ENCODE data around the gene UGT1A7.

The UGT1A7 gene

DNA sequence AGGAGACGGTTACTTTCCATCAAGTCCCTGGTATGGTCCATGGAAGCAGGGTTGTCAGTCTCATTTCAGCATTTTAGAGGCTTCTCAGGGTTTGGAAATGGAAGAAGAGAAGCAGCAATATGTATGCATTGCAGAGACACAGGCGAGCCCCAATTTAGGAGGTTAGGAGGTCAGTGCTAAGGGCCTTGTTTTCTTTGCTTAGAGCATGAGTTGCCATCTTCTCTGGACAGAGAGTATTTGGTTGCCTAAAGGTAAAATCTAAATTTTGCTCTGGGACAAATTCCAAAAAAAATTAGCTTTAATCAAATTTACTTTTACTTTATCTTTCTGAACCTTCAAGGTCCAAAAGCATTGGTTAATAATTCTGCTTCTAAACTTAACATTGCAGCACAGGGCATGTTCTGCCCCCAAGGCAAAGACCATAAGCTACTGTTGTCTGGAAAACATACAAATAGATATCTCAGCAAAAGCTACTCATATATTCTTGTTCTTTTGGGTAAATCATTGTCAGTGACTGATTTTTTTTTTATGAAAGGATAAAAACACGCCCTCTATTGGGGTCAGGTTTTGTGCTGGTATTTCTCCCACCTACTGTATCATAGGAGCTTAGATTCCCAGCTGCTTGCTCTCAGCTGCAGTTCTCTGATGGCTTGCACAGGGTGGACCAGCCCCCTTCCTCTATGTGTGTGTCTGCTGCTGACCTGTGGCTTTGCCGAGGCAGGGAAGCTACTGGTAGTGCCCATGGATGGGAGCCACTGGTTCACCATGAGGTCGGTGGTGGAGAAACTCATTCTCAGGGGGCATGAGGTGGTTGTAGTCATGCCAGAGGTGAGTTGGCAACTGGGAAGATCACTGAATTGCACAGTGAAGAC, 10.2 kb upstream of the UGT1A7 start, which contains the start of gene UGT1A9:
Gene UGT1A9, plus strand, starts transcription at position 609 of the 872 bp plus-strand sequence. Its CDS starts 37 bp downstream, at position 646.
- H3K9ac ChIP-seq (ENCODE audit: low read depth, low read length, poor library complexity, severe bottlenecking) = no peak within 1 kb of the TSS
- H3F3A ChIP-seq (ENCODE audit: low read depth) = no peaks in the 10 kb centered on the region
- H3K79me2 ChIP-seq (ENCODE audit: insufficient read depth, low read length) = no peaks in the 10 kb centered on the region
- no peaks in the 10 kb centered on the region for H4K20me1 ChIP-seq (ENCODE audit: insufficient read depth, low read length, poor library complexity, severe bottlenecking)
- H3K4me3 ChIP-seq (ENCODE audit: low read length, poor library complexity, severe bottlenecking) = no peak within 1 kb of the TSS
- H3K9me2 ChIP-seq (replicated peaks; ENCODE audit: low read depth, low read length) = no peaks in the 10 kb centered on the region
- no peaks in the 10 kb centered on the region for H3K4me1 ChIP-seq (ENCODE audit: insufficient read depth, low read length, poor library complexity, severe bottlenecking)
- TF ChIP-seq EZH2phosphoT487 (IDR thresholded peaks at IDR 0.05; ENCODE audit: borderline replicate concordance) = no peak
- TF ChIP-seq, protein P1, sequence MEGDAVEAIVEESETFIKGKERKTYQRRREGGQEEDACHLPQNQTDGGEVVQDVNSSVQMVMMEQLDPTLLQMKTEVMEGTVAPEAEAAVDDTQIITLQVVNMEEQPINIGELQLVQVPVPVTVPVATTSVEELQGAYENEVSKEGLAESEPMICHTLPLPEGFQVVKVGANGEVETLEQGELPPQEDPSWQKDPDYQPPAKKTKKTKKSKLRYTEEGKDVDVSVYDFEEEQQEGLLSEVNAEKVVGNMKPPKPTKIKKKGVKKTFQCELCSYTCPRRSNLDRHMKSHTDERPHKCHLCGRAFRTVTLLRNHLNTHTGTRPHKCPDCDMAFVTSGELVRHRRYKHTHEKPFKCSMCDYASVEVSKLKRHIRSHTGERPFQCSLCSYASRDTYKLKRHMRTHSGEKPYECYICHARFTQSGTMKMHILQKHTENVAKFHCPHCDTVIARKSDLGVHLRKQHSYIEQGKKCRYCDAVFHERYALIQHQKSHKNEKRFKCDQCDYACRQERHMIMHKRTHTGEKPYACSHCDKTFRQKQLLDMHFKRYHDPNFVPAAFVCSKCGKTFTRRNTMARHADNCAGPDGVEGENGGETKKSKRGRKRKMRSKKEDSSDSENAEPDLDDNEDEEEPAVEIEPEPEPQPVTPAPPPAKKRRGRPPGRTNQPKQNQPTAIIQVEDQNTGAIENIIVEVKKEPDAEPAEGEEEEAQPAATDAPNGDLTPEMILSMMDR (conservative IDR thresholded peaks at IDR 0.05; ENCODE audit: low read length) = no peak
- no peak within 1 kb of the TSS for H2AFZ ChIP-seq (ENCODE audit: low read length)
- H3K9me3 ChIP-seq (ENCODE audit: insufficient read depth, low read depth, low read length) = no peaks in the 10 kb centered on the region
- peaks cover 6% of the 10 kb centered on the region for H3K27me3 ChIP-seq (ENCODE audit: insufficient read depth, low read length, poor library complexity, severe bottlenecking)
- no peaks in the 10 kb centered on the region for H3K36me3 ChIP-seq (ENCODE audit: insufficient read depth, low read length)
- no peak within 1 kb of the TSS for H3K4me2 ChIP-seq (ENCODE audit: low read depth, low read length, poor library complexity, severe bottlenecking)

DNA sequence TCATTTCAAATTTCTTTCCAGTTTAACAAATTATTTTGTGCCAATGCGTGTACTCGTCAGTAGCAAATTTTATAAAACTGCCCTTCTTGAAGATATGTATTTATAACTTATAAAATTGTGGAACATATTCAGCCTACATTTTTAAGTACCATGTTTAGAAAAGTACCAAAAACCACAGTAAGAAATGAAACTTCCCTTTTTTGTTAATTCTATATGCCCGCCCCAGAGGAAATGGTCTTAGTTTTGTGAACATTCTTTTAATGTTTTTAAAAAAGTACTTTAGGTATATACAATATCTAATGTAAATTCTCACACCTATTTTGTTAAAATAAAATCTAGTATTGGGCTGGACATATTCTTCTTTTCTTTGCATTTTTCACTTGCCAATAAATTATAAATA, 8.8 kb upstream of the UGT1A7 start:
- Histone ChIP-seq H3K9me2 (replicated peaks; ENCODE audit: low read depth, low read length) (no peaks in the 10 kb centered on the region), H2AFZ (ENCODE audit: low read length) (no peak overlapping the region), H3K27me3 (ENCODE audit: insufficient read depth, low read length, poor library complexity, severe bottlenecking) (peaks cover 6% of the 10 kb centered on the region), H3K9ac (ENCODE audit: low read depth, low read length, poor library complexity, severe bottlenecking) (no peak overlapping the region), H3K9me3 (ENCODE audit: insufficient read depth, low read depth, low read length) (no peaks in the 10 kb centered on the region), H3K36me3 (ENCODE audit: insufficient read depth, low read length) (no peaks in the 10 kb centered on the region), H3K4me2 (ENCODE audit: low read depth, low read length, poor library complexity, severe bottlenecking) (no peak overlapping the region), H4K20me1 (ENCODE audit: insufficient read depth, low read length, poor library complexity, severe bottlenecking) (no peaks in the 10 kb centered on the region), H3K4me1 (ENCODE audit: insufficient read depth, low read length, poor library complexity, severe bottlenecking) (no peaks in the 10 kb centered on the region), H3K79me2 (ENCODE audit: insufficient read depth, low read length) (no peaks in the 10 kb centered on the region), H3K4me3 (ENCODE audit: low read length, poor library complexity, severe bottlenecking) (no peak overlapping the region), H3F3A (ENCODE audit: low read depth) (no peaks in the 10 kb centered on the region)
- TF ChIP-seq EZH2phosphoT487 (IDR thresholded peaks at IDR 0.05; ENCODE audit: borderline replicate concordance) = no peak
- TF ChIP-seq, protein P1 (conservative IDR thresholded peaks at IDR 0.05; ENCODE audit: low read length) = no peak

GRCh38 chr2:233673896-233674295, 7.8 kb upstream of the UGT1A7 start:
- Histone ChIP-seq H3F3A (ENCODE audit: low read depth) (no peaks in the 10 kb centered on the region), H3K9me3 (ENCODE audit: insufficient read depth, low read depth, low read length) (no peaks in the 10 kb centered on the region), H4K20me1 (ENCODE audit: insufficient read depth, low read length, poor library complexity, severe bottlenecking) (no peaks in the 10 kb centered on the region), H3K4me3 (ENCODE audit: low read length, poor library complexity, severe bottlenecking) (no peak overlapping the region), H3K27me3 (ENCODE audit: insufficient read depth, low read length, poor library complexity, severe bottlenecking) (peaks cover 6% of the 10 kb centered on the region), H2AFZ (ENCODE audit: low read length) (no peak overlapping the region), H3K9ac (ENCODE audit: low read depth, low read length, poor library complexity, severe bottlenecking) (no peak overlapping the region), H3K9me2 (replicated peaks; ENCODE audit: low read depth, low read length) (no peaks in the 10 kb centered on the region), H3K4me1 (ENCODE audit: insufficient read depth, low read length, poor library complexity, severe bottlenecking) (no peaks in the 10 kb centered on the region), H3K4me2 (ENCODE audit: low read depth, low read length, poor library complexity, severe bottlenecking) (no peak overlapping the region), H3K79me2 (ENCODE audit: insufficient read depth, low read length) (no peaks in the 10 kb centered on the region), H3K36me3 (ENCODE audit: insufficient read depth, low read length) (no peaks in the 10 kb centered on the region)
- no peak for TF ChIP-seq EZH2phosphoT487 (IDR thresholded peaks at IDR 0.05; ENCODE audit: borderline replicate concordance)
- TF ChIP-seq, protein P1 (conservative IDR thresholded peaks at IDR 0.05; ENCODE audit: low read length) = no peak

Measured in Loucy (cell line).